GM10847 (cell line): ENCODE data around the gene PAAF1.

Experiments used
- POLR2A ChIP-seq: IDR thresholded peaks from 2 replicates; pipeline ENCODE4 v1.6.1; 2011; ENCODE audit not compliant: insufficient read length; ENCODE audit errors: extremely low read depth

Gene PAAF1

DNA sequence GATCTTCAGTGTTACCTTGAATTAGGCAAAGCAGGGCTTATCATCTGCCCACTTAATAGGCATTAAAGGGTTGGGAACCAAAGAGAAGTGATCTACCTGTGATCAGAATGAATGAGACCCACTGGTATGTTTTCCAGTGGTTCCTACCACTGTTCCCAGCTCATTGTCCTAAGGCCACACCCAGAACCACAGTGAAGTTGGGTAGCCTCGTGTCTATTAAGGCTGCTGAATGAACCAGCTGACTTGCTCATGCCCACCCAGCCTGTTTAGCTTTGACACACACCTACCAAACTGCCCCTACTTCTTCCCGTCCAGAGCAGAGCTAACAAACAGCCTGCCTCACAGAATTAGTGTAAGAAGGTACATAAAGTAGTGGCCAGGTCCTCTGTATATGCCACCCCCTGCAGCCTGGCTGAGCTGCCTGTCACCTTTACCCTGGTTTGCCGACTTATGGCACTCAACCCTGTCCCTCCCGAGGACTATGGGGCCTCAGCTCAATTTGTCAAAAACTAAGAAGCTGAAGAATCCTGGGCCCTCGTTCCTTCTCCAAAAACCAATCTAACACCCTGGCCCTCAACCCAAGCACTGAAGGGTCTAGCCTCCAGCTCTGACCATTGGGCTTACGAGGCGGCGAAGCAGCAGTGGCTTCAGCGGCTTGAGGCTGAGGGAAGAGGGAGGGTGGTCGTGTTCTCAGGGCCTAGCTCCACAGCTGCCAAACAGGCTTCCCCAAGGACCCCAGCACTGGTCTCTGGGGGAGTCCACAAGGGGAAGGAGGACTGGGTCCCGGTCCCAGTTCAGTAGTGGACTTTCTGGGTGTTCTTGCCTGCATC is 96.0 kb downstream of the PAAF1 start:
- peak; percentile 8 for TF ChIP-seq POLR2A

DNA sequence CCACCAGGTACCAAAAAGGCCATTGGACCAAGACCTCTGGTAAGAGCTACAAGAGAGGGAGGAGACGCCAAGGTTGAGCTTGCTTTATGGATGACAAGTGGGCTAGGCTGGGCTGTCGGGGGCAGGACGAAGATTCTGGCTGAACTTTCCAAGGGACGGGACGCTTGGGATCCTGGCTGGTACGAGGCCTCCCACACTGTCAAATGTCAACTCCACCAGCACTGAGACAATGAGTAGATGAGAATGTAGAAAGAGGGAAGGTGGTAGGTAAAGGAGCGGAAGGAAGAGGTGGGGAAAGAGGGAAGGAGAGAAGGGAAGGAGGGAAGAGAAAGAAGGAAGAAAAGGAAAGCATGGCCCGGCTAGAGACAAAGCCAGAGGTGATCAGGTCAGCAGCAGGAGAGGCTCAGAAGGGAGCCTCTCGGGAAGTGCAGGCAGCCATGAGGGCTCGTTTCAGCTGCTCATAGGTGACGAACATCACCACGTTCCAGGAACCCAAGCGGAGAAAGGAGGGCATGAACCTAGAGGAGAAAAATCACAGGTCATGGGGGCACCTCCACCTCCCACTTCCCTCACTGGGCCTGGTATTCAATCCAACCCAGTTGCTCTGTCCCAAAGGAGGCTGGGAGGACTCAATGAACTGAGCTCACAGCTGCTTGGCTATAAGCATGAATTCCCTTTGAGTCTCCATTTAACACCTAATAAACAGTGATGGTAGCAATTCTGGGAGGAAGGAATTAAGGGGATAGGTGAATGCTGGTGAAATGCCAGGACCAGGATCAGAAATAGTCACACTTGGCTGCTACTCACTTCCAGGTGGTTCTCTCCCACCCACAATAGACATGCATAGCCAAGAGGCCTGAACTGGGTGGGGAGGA is 98.0 kb downstream of the PAAF1 start:
- TF ChIP-seq POLR2A: no peak

DNA sequence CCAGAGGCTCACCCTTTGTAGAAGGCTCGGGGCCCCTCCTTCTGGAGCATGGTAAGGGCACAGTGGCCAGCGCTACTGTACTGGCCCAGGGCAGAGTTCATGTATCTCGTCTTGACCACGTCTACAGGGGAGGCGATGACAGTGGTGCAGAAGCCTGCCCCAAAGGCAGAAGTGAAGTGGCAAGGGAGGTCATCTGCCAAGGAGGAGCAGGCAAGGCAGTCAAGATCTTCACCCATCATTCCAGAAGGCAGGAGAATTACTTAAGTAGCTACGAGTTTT is 98.6 kb downstream of the PAAF1 start:
- no peak for TF ChIP-seq POLR2A

DNA sequence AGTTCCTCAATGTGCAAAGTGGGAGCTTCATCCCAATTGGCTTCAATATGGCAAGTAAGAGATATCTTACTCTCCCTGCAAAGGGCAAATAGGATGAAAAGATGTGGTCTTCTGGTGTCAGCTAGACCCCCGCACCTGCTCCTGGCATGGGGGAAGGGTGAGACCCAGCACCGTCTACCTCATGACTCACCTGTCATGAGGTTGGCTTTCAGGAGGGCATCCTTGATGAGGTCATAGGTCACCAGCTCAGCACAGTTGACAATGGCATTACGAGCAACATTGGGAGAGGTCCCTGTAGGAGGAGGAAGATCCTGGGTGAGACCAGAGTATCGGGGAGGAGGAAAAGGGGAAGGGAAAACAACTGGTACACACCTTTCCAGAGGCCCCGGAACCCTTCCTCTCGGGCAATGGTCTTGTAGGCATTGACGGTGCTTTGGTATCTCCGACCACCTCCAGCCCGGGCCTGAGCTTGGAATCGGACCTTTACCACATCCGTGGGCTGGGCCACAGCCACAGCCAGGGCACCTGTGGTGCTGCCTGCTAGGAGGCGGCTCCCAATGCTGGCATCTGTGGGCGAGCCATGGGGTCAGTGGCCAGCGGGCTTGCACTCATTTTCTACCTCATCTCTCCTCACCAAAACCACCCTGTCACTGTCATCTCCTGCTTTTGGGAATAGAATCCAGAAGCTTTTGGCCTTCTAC is 99.8 kb downstream of the PAAF1 start:
- no peak for TF ChIP-seq POLR2A

DNA sequence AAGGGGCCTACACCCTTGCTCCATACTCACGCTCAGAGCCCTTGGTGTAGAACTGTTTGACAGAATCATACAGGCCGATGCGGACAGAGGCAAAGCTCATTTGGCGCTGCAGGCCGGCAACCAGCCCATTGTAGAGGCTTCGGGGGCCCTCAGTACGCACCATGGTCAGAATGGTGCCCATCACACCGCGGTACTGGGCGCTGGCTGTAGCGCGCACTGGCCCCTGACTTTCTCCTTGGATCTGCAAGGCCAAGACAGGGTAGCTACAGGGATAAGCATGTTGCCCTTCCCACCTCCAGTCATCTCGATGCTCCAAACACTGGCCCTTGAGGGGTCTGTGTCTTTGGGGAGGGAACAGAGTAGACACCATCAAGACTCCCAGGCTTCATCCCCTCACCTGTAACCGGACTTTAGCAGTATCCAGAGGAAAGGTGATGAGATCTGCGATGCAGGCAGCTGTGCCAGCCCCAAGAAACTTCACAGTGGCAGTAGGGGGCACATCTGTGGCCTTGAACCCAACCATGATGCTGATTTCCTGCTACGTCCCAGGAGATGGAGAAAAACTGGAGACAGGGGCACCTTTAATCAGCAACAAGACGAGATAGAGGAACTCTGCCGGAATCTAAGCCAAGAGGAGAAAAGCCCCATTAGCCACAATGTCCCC is 101.2 kb downstream of the PAAF1 start:
- TF ChIP-seq POLR2A: no peak

DNA sequence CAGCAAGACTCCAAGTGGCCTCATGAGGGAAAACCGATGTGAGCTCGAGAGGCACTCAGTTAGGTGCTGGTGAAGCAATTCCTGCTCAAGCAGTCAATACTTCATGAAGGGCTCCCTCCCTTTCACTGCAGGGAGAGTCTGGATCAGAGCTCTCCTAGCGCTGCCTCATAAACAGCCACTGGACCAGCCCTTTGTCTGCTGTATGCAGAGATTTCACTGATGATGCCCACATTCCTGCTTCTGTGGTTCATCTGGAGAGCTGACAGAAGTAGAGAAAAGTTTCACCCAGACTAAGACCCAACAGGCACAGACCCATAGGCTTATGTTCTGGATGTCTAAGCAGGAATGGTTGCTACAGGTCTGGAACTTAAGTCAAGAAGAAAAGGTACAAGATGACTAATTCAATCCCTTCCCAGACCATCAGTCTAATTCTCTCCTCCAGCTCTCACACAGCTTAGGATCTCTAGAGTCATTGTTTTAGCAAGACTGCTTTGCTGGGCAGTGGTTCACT is 101.8 kb downstream of the PAAF1 start:
- TF ChIP-seq POLR2A: no peak

DNA sequence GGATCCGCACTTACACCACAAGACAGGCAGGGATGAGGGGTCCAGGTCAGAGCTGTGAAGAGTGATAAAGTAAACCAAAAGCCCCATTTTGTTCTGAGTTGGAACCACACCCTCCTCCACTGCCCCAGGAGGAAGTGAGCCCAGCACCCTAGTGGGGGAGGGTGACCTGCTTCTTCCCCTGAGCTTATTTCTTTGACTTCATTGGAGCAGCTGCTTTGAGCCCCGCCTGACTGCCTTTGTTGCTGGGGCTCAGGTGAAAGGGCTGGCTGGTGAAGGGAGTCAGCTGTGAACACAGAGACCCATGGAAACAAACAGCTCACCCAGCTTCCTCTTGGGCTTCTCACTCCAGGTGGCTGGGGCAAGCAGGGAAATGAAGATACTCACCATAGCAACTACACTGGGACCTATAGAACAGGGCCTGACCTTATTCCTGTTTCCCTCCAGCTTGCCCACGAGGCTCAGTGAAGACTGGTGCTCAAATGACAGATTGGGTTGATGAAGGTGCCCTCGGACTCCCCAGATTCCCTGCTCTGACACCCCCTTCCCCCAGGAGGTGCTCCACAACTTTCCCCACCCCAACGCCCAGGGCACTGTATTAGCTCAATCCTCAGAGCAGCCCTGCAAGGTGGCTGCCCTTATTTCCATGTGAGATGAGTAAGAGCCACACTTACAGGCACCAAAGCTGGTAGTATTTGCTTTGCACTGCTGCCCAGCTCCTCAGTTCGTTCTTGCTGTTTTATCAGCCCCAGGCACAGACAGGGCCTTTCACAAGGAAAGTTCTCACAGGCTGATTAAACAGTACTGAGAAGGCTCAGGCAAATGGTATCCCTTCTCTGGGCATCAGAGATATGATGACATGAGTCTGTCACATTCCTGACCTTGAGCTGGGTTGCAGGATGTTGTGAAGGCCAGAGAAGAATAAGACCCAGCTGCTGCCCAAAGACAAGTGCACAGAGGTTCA is 103.5 kb downstream of the PAAF1 start:
- no peak for TF ChIP-seq POLR2A
